GM23338 (cell line): ENCODE measurements around the gene MPPED2. TPM values are rescaled to one million over a fixed set of nuclear protein-coding genes. Genes with fewer than 3 reads are reported as not detected.

Source experiments
- ATAC-seq: fragments of 200-7000 bp; cut with Tn5 transposase; 3 replicates; pipeline ENCODE4 v1.9.1; 2020
- DNase-seq: peaks from one replicate; pipeline ENCODE4 v3.0.0-alpha.2; 2015; ENCODE audit warnings: low spot score
- H2AFZ ChIP-seq: fragments of 200-600 bp; sonication (generic); 2 replicates; pipeline ENCODE4 v1.8.0; 2016; ENCODE audit warnings: antibody characterized with exemption, mild to moderate bottlenecking, moderate library complexity
- H3F3A ChIP-seq: fragments of 200-600 bp; sonication (generic); replicated peaks from 2 replicates; pipeline ENCODE4 v1.8.0; 2017; ENCODE audit warnings: antibody characterized with exemption, mixed run types, low read depth
- H3K27ac ChIP-seq: fragments of 200-600 bp; sonication (generic); 2 replicates; pipeline ENCODE4 v1.6.1; 2016; ENCODE audit warnings: low read depth
- H3K27me3 ChIP-seq: fragments of 200-600 bp; sonication (generic); 2 replicates; pipeline ENCODE4 v1.8.0; 2016; ENCODE audit warnings: mild to moderate bottlenecking, mixed run types, moderate library complexity; ENCODE audit not compliant: insufficient read depth
- H3K36me3 ChIP-seq: fragments of 200-600 bp; sonication (generic); 2 replicates; pipeline ENCODE4 v1.8.0; 2016; ENCODE audit warnings: mild to moderate bottlenecking; ENCODE audit not compliant: insufficient read depth
- H3K4me1 ChIP-seq: fragments of 200-600 bp; sonication (generic); 2 replicates; pipeline ENCODE4 v1.8.0; 2016; ENCODE audit warnings: mild to moderate bottlenecking, moderate library complexity; ENCODE audit not compliant: insufficient read depth
- H3K4me2 ChIP-seq: fragments of 200-600 bp; sonication (generic); 2 replicates; pipeline ENCODE4 v1.7.1; 2017; ENCODE audit warnings: mixed run types
- H3K4me3 ChIP-seq: fragments of 200-600 bp; sonication (generic); 2 replicates; pipeline ENCODE4 v1.6.1; 2016; ENCODE audit warnings: mixed run types
- H3K79me2 ChIP-seq: fragments of 200-600 bp; sonication (generic); replicated peaks from 2 replicates; pipeline ENCODE4 v1.8.0; 2017; ENCODE audit warnings: mild to moderate bottlenecking; ENCODE audit not compliant: insufficient read depth
- H3K9me2 ChIP-seq: fragments of 200-600 bp; sonication (generic); 2 replicates; pipeline ENCODE4 v1.8.0; 2017; ENCODE audit not compliant: insufficient read depth
- H4K20me1 ChIP-seq: fragments of 200-600 bp; sonication (generic); replicated peaks from 2 replicates; pipeline ENCODE4 v1.8.0; 2017; ENCODE audit warnings: mild to moderate bottlenecking; ENCODE audit not compliant: insufficient read depth
- H3K27ac Mint-ChIP-seq: 2 replicates; pipeline ENCODE4 v1.8.0; 2020; ENCODE audit warnings: inconsistent platforms, mild to moderate bottlenecking, moderate library complexity, mixed read lengths
- H3K27me3 Mint-ChIP-seq: 3 replicates; pipeline ENCODE4 v1.8.0; 2022; ENCODE audit warnings: low read depth, mild to moderate bottlenecking, moderate library complexity, mixed read lengths, inconsistent platforms; ENCODE audit not compliant: insufficient read depth, poor library complexity
- H3K36me3 Mint-ChIP-seq: 3 replicates; pipeline ENCODE4 v1.8.0; 2021; ENCODE audit warnings: low read depth, mild to moderate bottlenecking, inconsistent platforms, moderate library complexity, mixed read lengths
- H3K4me1 Mint-ChIP-seq: 3 replicates; pipeline ENCODE4 v1.8.0; 2020; ENCODE audit warnings: mild to moderate bottlenecking, inconsistent platforms, mixed read lengths
- H3K4me3 Mint-ChIP-seq: 3 replicates; pipeline ENCODE4 v1.8.0; 2021; ENCODE audit warnings: moderate library complexity, mild to moderate bottlenecking, inconsistent platforms, mixed read lengths
- H3K9me3 Mint-ChIP-seq: 3 replicates; pipeline ENCODE4 v1.8.0; 2020; ENCODE audit warnings: moderate library complexity, mild to moderate bottlenecking, inconsistent platforms, mixed read lengths
- CREB1 ChIP-seq: fragments of 250-450 bp; sonication (Bioruptor Pico); IDR thresholded peaks from 2 replicates; pipeline ENCODE4 v1.5.0; 2020; ENCODE audit warnings: low read depth, mild to moderate bottlenecking, moderate library complexity
- EZH2 ChIP-seq: fragments of 200-600 bp; sonication (generic); IDR thresholded peaks from one replicate; pipeline ENCODE4 v1.8.0; 2017; ENCODE audit warnings: antibody characterized with exemption, mild to moderate bottlenecking, low read depth; ENCODE audit not compliant: unreplicated experiment
- EZH2phosphoT487 ChIP-seq: fragments of 200-600 bp; sonication (generic); IDR thresholded peaks from one replicate; pipeline ENCODE4 v1.8.1; 2018; ENCODE audit warnings: antibody characterized with exemption; ENCODE audit not compliant: unreplicated experiment
- JUNB ChIP-seq: IDR thresholded peaks from one replicate; pipeline ENCODE4 v1.6.1; 2016; ENCODE audit warnings: antibody characterized with exemption; ENCODE audit not compliant: unreplicated experiment
- POLR2AphosphoS5 ChIP-seq: IDR thresholded peaks from 2 replicates; pipeline ENCODE4 v1.6.1; 2016; ENCODE audit warnings: antibody characterized with exemption, low read depth
- STAT1 ChIP-seq: IDR thresholded peaks from one replicate; pipeline ENCODE4 v1.6.1; 2016; ENCODE audit warnings: antibody characterized with exemption; ENCODE audit not compliant: unreplicated experiment
- polyA plus RNA-seq: library from polyadenylated mRNA; unstranded; fragments of >200 nt; fragmentation: Nextera tagmentation; extraction: Ambion mirVana; gene quantifications from 2 replicates; pipeline ENCODE4 v1.2.1, GENCODE V29; 2016
- total RNA-seq: library from RNA; depleted of rRNA; stranded (reverse); fragments of >200 nt; shearing (Covaris generic); gene quantifications from 2 replicates; pipeline ENCODE4 v1.2.3, GENCODE V29; 2014
- TF ChIP-seq, protein P1 (sequence below): IDR thresholded peaks from 2 replicates; pipeline ENCODE4 v1.6.1; 2016; ENCODE audit warnings: antibody characterized with exemption
- TF ChIP-seq, protein P2 (sequence below): fragments of 250-450 bp; sonication (Bioruptor Pico); IDR thresholded peaks from 2 replicates; pipeline ENCODE4 v1.5.0; 2020; ENCODE audit warnings: mild to moderate bottlenecking, moderate library complexity

Gene MPPED2
- total and polyA plus RNA-seq, 2 experiments from 2014 or later, result 4.4 to 6.8 TPM

GRCh38 chr11:30497600-30497999 lies 88.6 kb downstream of the MPPED2 start:
- Histone ChIP-seq H3K27ac (no peak overlapping the region), H3K27me3 (no peaks in the 10 kb centered on the region), H4K20me1 (no peaks in the 10 kb centered on the region), H2AFZ (no peak overlapping the region), H3K4me1 (peaks cover 3% of the 10 kb centered on the region; the same call in 1 of the 2 replicates), H3K79me2 (no peaks in the 10 kb centered on the region), H3K9me2 (peaks cover 9% of the 10 kb centered on the region; the same call in 1 of the 2 replicates), H3K4me2 (no peak overlapping the region), H3F3A (no peaks in the 10 kb centered on the region), H3K36me3 (no peaks in the 10 kb centered on the region), H3K4me3 (no peak overlapping the region)
- no peaks in the 10 kb centered on the region for H3K36me3 Mint-ChIP-seq
- no peak for DNase-seq
- peaks cover 12% of the 10 kb centered on the region; the same call in 2 of the 3 replicates for H3K4me1 Mint-ChIP-seq
- no peak overlapping the region for H3K4me3 Mint-ChIP-seq
- no peaks in the 10 kb centered on the region for H3K9me3 Mint-ChIP-seq
- no peak for ATAC-seq
- TF ChIP-seq, protein P1, sequence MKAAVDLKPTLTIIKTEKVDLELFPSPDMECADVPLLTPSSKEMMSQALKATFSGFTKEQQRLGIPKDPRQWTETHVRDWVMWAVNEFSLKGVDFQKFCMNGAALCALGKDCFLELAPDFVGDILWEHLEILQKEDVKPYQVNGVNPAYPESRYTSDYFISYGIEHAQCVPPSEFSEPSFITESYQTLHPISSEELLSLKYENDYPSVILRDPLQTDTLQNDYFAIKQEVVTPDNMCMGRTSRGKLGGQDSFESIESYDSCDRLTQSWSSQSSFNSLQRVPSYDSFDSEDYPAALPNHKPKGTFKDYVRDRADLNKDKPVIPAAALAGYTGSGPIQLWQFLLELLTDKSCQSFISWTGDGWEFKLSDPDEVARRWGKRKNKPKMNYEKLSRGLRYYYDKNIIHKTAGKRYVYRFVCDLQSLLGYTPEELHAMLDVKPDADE, result no peak
- H3K27ac Mint-ChIP-seq, result no peak overlapping the region
- no peaks in the 10 kb centered on the region for H3K27me3 Mint-ChIP-seq

DNA sequence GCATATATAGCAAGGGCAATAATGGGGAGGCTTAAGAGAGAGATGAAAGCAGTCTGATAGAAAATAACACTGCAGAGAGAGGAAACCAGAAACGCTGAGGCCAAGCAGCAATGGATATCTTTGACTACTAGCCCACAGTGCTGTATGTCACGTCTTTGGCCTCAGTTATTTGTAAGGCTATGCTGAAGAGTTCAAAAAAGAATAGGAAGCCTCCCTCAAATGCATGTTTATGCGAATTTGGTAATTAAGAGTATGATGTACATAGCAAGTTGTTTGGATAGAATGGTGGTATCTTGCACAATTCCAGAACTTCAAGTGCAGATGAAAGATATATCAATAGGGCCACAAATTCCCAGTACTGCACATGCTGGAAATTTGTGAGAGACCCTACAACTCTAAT lies 89.2 kb downstream of the MPPED2 start:
- Histone ChIP-seq H3K4me2 (no peak overlapping the region), H3K4me1 (peaks cover 3% of the 10 kb centered on the region; the same call in 1 of the 2 replicates), H3K36me3 (no peaks in the 10 kb centered on the region), H3K27me3 (no peaks in the 10 kb centered on the region), H3F3A (no peaks in the 10 kb centered on the region), H2AFZ (no peak overlapping the region), H3K9me2 (peaks cover 9% of the 10 kb centered on the region; the same call in 1 of the 2 replicates), H3K27ac (no peak overlapping the region), H3K4me3 (no peak overlapping the region), H3K79me2 (no peaks in the 10 kb centered on the region), H4K20me1 (no peaks in the 10 kb centered on the region)
- Mint-ChIP-seq H3K36me3 (no peaks in the 10 kb centered on the region), H3K9me3 (no peaks in the 10 kb centered on the region), H3K27ac (no peak overlapping the region), H3K4me1 (peaks cover 12% of the 10 kb centered on the region; the same call in 2 of the 3 replicates), H3K27me3 (no peaks in the 10 kb centered on the region), H3K4me3 (no peak overlapping the region)
- TF ChIP-seq EZH2, result no peak
- no peak for TF ChIP-seq STAT1
- no peak for TF ChIP-seq POLR2AphosphoS5
- TF ChIP-seq CREB1, result no peak
- ATAC-seq, result no peak
- DNase-seq, result no peak

DNA sequence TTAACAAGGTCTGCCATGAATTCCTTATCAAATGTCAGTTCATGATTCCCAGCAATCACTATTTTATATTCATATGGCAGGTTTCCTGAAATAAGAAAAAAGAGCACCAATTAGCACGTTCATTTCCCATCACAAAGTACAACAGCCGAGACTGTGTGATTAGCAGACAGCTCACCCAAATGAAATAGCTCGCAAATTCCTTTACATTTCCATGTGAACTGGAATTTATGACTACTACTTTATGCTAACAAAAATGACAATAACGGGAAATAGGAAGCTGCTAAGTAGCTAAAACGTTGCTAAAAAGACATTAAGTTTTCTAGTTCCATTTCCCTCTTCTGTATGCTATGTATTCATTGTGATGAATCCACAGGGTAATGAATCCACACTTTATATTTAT lies 90.7 kb downstream of the MPPED2 start:
- Histone ChIP-seq H3K9me2 (peaks cover 2% of the 10 kb centered on the region; the same call in 1 of the 2 replicates), H3K4me3 (no peak overlapping the region), H3F3A (no peaks in the 10 kb centered on the region), H3K79me2 (no peaks in the 10 kb centered on the region), H3K4me2 (no peak overlapping the region), H2AFZ (no peak overlapping the region), H3K27me3 (no peaks in the 10 kb centered on the region), H3K27ac (no peak overlapping the region), H4K20me1 (no peaks in the 10 kb centered on the region), H3K36me3 (no peaks in the 10 kb centered on the region), H3K4me1 (peaks cover 3% of the 10 kb centered on the region; the same call in 1 of the 2 replicates)
- no peaks in the 10 kb centered on the region for H3K27me3 Mint-ChIP-seq
- no peaks in the 10 kb centered on the region for H3K36me3 Mint-ChIP-seq
- ATAC-seq, result no peak
- peaks cover 12% of the 10 kb centered on the region; the same call in 2 of the 3 replicates for H3K4me1 Mint-ChIP-seq
- no peak overlapping the region for H3K4me3 Mint-ChIP-seq
- TF ChIP-seq, protein P1, result no peak
- no peak for TF ChIP-seq STAT1
- TF ChIP-seq EZH2phosphoT487, result no peak
- TF ChIP-seq, protein P2, sequence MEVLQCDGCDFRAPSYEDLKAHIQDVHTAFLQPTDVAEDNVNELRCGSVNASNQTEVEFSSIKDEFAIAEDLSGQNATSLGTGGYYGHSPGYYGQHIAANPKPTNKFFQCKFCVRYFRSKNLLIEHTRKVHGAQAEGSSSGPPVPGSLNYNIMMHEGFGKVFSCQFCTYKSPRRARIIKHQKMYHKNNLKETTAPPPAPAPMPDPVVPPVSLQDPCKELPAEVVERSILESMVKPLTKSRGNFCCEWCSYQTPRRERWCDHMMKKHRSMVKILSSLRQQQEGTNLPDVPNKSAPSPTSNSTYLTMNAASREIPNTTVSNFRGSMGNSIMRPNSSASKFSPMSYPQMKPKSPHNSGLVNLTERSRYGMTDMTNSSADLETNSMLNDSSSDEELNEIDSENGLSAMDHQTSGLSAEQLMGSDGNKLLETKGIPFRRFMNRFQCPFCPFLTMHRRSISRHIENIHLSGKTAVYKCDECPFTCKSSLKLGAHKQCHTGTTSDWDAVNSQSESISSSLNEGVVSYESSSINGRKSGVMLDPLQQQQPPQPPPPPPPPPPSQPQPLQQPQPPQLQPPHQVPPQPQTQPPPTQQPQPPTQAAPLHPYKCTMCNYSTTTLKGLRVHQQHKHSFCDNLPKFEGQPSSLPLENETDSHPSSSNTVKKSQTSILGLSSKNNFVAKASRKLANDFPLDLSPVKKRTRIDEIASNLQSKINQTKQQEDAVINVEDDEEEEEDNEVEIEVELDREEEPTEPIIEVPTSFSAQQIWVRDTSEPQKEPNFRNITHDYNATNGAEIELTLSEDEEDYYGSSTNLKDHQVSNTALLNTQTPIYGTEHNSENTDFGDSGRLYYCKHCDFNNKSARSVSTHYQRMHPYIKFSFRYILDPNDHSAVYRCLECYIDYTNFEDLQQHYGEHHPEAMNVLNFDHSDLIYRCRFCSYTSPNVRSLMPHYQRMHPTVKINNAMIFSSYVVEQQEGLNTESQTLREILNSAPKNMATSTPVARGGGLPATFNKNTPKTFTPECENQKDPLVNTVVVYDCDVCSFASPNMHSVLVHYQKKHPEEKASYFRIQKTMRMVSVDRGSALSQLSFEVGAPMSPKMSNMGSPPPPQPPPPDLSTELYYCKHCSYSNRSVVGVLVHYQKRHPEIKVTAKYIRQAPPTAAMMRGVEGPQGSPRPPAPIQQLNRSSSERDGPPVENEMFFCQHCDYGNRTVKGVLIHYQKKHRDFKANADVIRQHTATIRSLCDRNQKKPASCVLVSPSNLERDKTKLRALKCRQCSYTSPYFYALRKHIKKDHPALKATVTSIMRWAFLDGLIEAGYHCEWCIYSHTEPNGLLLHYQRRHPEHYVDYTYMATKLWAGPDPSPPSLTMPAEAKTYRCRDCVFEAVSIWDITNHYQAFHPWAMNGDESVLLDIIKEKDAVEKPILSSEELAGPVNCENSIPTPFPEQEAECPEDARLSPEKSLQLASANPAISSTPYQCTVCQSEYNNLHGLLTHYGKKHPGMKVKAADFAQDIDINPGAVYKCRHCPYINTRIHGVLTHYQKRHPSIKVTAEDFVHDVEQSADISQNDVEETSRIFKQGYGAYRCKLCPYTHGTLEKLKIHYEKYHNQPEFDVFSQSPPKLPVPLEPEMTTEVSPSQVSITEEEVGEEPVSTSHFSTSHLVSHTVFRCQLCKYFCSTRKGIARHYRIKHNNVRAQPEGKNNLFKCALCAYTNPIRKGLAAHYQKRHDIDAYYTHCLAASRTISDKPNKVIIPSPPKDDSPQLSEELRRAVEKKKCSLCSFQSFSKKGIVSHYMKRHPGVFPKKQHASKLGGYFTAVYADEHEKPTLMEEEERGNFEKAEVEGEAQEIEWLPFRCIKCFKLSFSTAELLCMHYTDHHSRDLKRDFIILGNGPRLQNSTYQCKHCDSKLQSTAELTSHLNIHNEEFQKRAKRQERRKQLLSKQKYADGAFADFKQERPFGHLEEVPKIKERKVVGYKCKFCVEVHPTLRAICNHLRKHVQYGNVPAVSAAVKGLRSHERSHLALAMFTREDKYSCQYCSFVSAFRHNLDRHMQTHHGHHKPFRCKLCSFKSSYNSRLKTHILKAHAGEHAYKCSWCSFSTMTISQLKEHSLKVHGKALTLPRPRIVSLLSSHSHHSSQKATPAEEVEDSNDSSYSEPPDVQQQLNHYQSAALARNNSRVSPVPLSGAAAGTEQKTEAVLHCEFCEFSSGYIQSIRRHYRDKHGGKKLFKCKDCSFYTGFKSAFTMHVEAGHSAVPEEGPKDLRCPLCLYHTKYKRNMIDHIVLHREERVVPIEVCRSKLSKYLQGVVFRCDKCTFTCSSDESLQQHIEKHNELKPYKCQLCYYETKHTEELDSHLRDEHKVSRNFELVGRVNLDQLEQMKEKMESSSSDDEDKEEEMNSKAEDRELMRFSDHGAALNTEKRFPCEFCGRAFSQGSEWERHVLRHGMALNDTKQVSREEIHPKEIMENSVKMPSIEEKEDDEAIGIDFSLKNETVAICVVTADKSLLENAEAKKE (CRISPR knock-in tag), result no peak
- no peak for TF ChIP-seq CREB1
- TF ChIP-seq POLR2AphosphoS5, result no peak
- no peak for TF ChIP-seq JUNB
- no peak overlapping the region for H3K27ac Mint-ChIP-seq
- no peaks in the 10 kb centered on the region for H3K9me3 Mint-ChIP-seq
- no peak for DNase-seq
